HepG2 (cell line): ENCODE results near the gene ELP4. TPM values are rescaled to one million over a fixed set of nuclear protein-coding genes. Genes with fewer than 3 reads are reported as not detected.

ENCODE experiments used
- ASH2L ChIP-seq: fragments of 300-600, 200-600 bp; sonication (generic); IDR thresholded peaks from 2 replicates; pipeline ENCODE4 v1.7.0; 2017; ENCODE audit warnings: low read depth, mild to moderate bottlenecking, moderate library complexity, mixed read lengths, low read length; ENCODE audit not compliant: insufficient read length
- CBX1 ChIP-seq: IDR thresholded peaks from one replicate; pipeline ENCODE4 v1.6.1; 2016; ENCODE audit warnings: antibody characterized with exemption, low read depth
- EED ChIP-seq: sonication (generic); formaldehyde crosslinking; IDR thresholded peaks from 2 replicates; pipeline ENCODE4 v1.5.0; 2020; ENCODE audit warnings: mild to moderate bottlenecking, missing genetic modification reagents
- GABPB1 ChIP-seq: IDR thresholded peaks from 2 replicates; pipeline ENCODE4 v1.6.1; 2016; ENCODE audit warnings: mild to moderate bottlenecking, missing genetic modification reagents, moderate library complexity, missing compliant biosample characterization
- GTF3A ChIP-seq: sonication (generic); formaldehyde crosslinking; conservative IDR thresholded peaks from 2 replicates; pipeline ENCODE4 v1.4.0; 2020; ENCODE audit warnings: mild to moderate bottlenecking, missing genetic modification reagents
- HMG20A ChIP-seq: IDR thresholded peaks from 2 replicates; pipeline ENCODE4 v1.6.1; 2016; ENCODE audit warnings: borderline replicate concordance
- HNRNPLL ChIP-seq: fragments of 200-400 bp; formaldehyde crosslinking; IDR thresholded peaks from 2 replicates; pipeline ENCODE4 v1.6.1; 2017; ENCODE audit warnings: mild to moderate bottlenecking, low read depth, low read length; ENCODE audit not compliant: poor library complexity, severe bottlenecking
- HNRNPUL1 ChIP-seq: fragments of 200-400 bp; formaldehyde crosslinking; IDR thresholded peaks from 2 replicates; pipeline ENCODE4 v1.6.1; 2017; ENCODE audit warnings: low read depth, mild to moderate bottlenecking, low read length, moderate library complexity
- MTA1 ChIP-seq: sonication (generic); formaldehyde crosslinking; IDR thresholded peaks from 2 replicates; pipeline ENCODE4 v1.4.0; 2020; ENCODE audit warnings: missing genetic modification reagents, mild to moderate bottlenecking, borderline replicate concordance
- MYNN ChIP-seq: sonication (generic); formaldehyde crosslinking; IDR thresholded peaks from 2 replicates; pipeline ENCODE4 v1.4.0; 2020; ENCODE audit warnings: mild to moderate bottlenecking, low read depth, missing genetic modification reagents
- NFYC ChIP-seq: IDR thresholded peaks from 2 replicates; pipeline ENCODE4 v1.6.1; 2016; ENCODE audit warnings: missing genetic modification reagents, missing compliant biosample characterization
- POLR2A ChIP-seq, 2 experiments: IDR thresholded peaks; 2 replicates each; pipeline ENCODE4 v1.6.1; 2011; ENCODE audit warnings: low read depth in 2 of 2, low read length in 2 of 2, mild to moderate bottlenecking in 1 of 2, moderate library complexity in 1 of 2; ENCODE audit not compliant: insufficient read depth in 1 of 2
- SMARCC2 ChIP-seq: fragments of 450-650 bp; IDR thresholded peaks from 2 replicates; pipeline ENCODE4 v1.6.1; 2017; ENCODE audit warnings: antibody characterized with exemption, mild to moderate bottlenecking
- SOX13 ChIP-seq, 3 experiments: fragments of 450-650 bp in 1 of 3; sonication (generic) in 1 of 3; formaldehyde crosslinking in 1 of 3; IDR thresholded peaks in 2 of 3; conservative IDR thresholded peaks in 1 of 3; 2 replicates each; pipeline versions ENCODE4 v1.5.0 to v1.6.1; 2016 to 2020; ENCODE audit warnings: antibody characterized with exemption in 1 of 3, mild to moderate bottlenecking in 1 of 3, missing compliant biosample characterization in 1 of 3, missing genetic modification reagents in 1 of 3, moderate library complexity in 1 of 3
- TCF7L2 ChIP-seq: IDR thresholded peaks from 2 replicates; pipeline ENCODE4 v1.6.1; 2011; ENCODE audit warnings: mild to moderate bottlenecking, low read depth, low read length, moderate library complexity
- ZFP36L1 ChIP-seq: sonication (generic); formaldehyde crosslinking; IDR thresholded peaks from 2 replicates; pipeline ENCODE4 v1.8.0; 2022; ENCODE audit warnings: mild to moderate bottlenecking, missing genetic modification reagents, moderate library complexity
- ZFP41 ChIP-seq: sonication (generic); formaldehyde crosslinking; IDR thresholded peaks from 2 replicates; pipeline ENCODE4 v1.4.0; 2020; ENCODE audit warnings: mild to moderate bottlenecking, missing genetic modification reagents, borderline replicate concordance
- ZFX ChIP-seq: sonication (generic); formaldehyde crosslinking; IDR thresholded peaks from 2 replicates; pipeline ENCODE4 v1.4.0; 2020; ENCODE audit warnings: mild to moderate bottlenecking, low read depth, missing genetic modification reagents, moderate library complexity
- ZNF253 ChIP-seq: sonication (generic); formaldehyde crosslinking; IDR thresholded peaks from 2 replicates; pipeline ENCODE4 v1.8.0; 2022; ENCODE audit warnings: mild to moderate bottlenecking, missing genetic modification reagents, borderline replicate concordance
- ZNF432 ChIP-seq: sonication (generic); formaldehyde crosslinking; IDR thresholded peaks from 2 replicates; pipeline ENCODE4 v1.5.0; 2020; ENCODE audit warnings: missing genetic modification reagents, mild to moderate bottlenecking, borderline replicate concordance
- ZNF660 ChIP-seq: sonication (generic); formaldehyde crosslinking; IDR thresholded peaks from 2 replicates; pipeline ENCODE4 v1.5.1; 2020; ENCODE audit warnings: mild to moderate bottlenecking, low read depth, missing genetic modification reagents, borderline replicate concordance
- ZNF772 ChIP-seq: sonication (generic); formaldehyde crosslinking; IDR thresholded peaks from 2 replicates; pipeline ENCODE4 v1.5.0; 2020; ENCODE audit warnings: mild to moderate bottlenecking, missing genetic modification reagents
- polyA plus RNA-seq, 8 experiments: library from polyadenylated mRNA; depleted of rRNA in 3 of 8; stranded (reverse) in 7 of 8; unstranded in 1 of 8; fragments of >200 nt; fragmentation: Illumina TruSeq in 4 of 8; extraction: Trizol in 4 of 8; gene quantifications; 2 replicates each; pipeline versions ENCODE4 v1.2.1 to v1.2.3, GENCODE V29; 2011 to 2016; ENCODE audit warnings: low read depth in 4 of 8, missing spikeins in 1 of 8, mixed read lengths in 1 of 8; ENCODE audit not compliant: insufficient read depth in 1 of 8
- total RNA-seq, 5 experiments: library from RNA; depleted of rRNA; stranded (reverse); fragments of >200 nt; fragmentation: Illumina TruSeq; extraction: Trizol; gene quantifications; 2 replicates each; pipeline ENCODE4 v1.2.3, GENCODE V29; 2016; ENCODE audit warnings: low read depth in 1 of 5
- TF ChIP-seq, protein P1 (sequence below): sonication (generic); formaldehyde crosslinking; IDR thresholded peaks from 2 replicates; pipeline ENCODE4 v1.5.0; 2020; ENCODE audit warnings: missing genetic modification reagents
- TF ChIP-seq, protein P2 (sequence below): IDR thresholded peaks from 2 replicates; pipeline ENCODE4 v1.6.1; 2016; ENCODE audit warnings: mild to moderate bottlenecking, missing biosample characterization, missing genetic modification reagents
- TF ChIP-seq, protein P3 (sequence below): sonication (generic); formaldehyde crosslinking; IDR thresholded peaks from 2 replicates; pipeline ENCODE4 v1.8.1; 2023; ENCODE audit warnings: mild to moderate bottlenecking, missing genetic modification reagents, borderline replicate concordance
- TF ChIP-seq, protein P4 (sequence below): sonication (generic); formaldehyde crosslinking; IDR thresholded peaks from 2 replicates; pipeline ENCODE4 v1.5.0; 2020; ENCODE audit warnings: mild to moderate bottlenecking, missing genetic modification reagents, moderate library complexity

The ELP4 gene
- total and polyA plus RNA-seq, 2 of the 13 experiments (the other 11 are each of a cell fraction or from before 2014, with no cell fraction given) = 12.8 to 19.1 TPM

DNA sequence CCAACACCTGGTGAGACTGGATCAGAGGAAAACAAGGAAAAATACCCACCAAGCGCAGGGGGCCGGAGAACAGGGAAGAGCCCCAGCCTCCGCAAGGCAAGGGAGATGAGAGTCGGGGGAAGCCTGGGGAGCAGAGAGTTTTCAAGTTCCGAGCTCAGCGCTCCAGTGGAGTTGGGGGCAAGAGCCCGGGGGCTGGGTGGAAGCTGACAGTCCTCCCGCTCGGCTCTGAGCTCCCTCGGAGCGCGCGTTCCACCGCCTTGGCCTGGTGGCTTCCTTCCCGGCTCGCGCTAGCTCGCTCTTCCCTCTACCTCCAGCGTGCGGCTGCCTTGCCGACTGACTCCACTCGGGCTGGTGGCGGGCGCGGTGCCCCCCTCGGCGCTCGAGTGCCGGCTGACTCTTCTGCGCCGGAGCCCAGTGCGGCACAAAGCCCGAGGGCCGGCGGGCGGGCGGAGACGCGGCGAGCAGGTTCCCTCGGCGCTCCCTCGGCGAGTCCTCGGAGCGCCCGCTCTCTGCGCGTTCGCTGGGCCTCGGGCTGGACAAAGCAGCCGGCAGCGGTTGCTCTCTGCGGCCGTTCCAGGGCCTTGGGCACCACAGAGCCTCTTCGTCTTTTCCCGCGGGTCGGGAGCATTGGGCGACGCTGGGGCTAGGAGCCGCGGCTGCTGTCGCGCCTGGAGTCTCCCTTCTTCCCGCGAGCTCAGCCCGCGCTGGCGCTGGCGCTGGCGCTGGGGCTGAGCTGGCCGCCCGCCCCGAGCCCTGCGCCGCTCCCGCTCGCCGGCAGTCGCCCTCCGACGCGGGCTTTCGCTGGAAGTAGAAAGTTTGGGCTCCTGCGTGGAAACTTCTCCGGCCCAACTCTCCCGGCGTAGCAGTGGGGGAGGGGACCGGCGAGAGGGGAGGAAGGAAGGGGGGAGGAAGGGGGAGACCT, 300.6 kb downstream of the ELP4 start (continued):
- TF ChIP-seq ZFP41 (no peak), NFYC (CRISPR knock-in tag) (no peak), SOX13 (IDR thresholded peaks at IDR 0.05) (no peak), SOX13 (CRISPR knock-in tag; conservative IDR thresholded peaks at IDR 0.05 in 1 of 2, IDR thresholded peaks at IDR 0.05 in 1 of 2) (0 out of 4 replicates have a peak, but pooled peaks of 1 of the 2 experiments have one; percentile 12), GABPB1 (CRISPR knock-in tag) (peak; percentile 28; the same call in 1 of the 2 replicates), ZNF253 (CRISPR knock-in tag) (no peak), MTA1 (CRISPR knock-in tag) (peak; percentile 35; the same call in 1 of the 2 replicates), HNRNPUL1 (no peak), HMG20A (CRISPR knock-in tag) (no peak), MYNN (CRISPR knock-in tag) (0 out of 2 replicates have a peak, but pooled peaks have one; percentile 40), ZFX (CRISPR knock-in tag) (peak; percentile 24; the same call in 1 of the 2 replicates), ZNF660 (CRISPR knock-in tag) (no peak), POLR2A (IDR thresholded peaks at IDR 0.05; ENCODE audit: insufficient read depth in 1 of 2, low read depth in 2 of 2, low read length in 2 of 2) (no peak), TCF7L2 (no peak), EED (CRISPR knock-in tag) (peak; percentile 69; the same call in 1 of the 2 replicates), ASH2L (peak; percentile 24), CBX1 (no peak), ZNF432 (CRISPR knock-in tag) (no peak), ZFP36L1 (CRISPR knock-in tag) (no peak), ZNF772 (CRISPR knock-in tag) (no peak), HNRNPLL (peak; percentile 52), GTF3A (no peak), SMARCC2 (no peak)
- TF ChIP-seq, protein P1, sequence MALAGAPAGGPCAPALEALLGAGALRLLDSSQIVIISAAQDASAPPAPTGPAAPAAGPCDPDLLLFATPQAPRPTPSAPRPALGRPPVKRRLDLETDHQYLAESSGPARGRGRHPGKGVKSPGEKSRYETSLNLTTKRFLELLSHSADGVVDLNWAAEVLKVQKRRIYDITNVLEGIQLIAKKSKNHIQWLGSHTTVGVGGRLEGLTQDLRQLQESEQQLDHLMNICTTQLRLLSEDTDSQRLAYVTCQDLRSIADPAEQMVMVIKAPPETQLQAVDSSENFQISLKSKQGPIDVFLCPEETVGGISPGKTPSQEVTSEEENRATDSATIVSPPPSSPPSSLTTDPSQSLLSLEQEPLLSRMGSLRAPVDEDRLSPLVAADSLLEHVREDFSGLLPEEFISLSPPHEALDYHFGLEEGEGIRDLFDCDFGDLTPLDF = no peak
- TF ChIP-seq, protein P2, sequence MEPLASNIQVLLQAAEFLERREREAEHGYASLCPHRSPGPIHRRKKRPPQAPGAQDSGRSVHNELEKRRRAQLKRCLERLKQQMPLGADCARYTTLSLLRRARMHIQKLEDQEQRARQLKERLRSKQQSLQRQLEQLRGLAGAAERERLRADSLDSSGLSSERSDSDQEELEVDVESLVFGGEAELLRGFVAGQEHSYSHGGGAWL (CRISPR knock-in tag) = no peak
- TF ChIP-seq, protein P3, sequence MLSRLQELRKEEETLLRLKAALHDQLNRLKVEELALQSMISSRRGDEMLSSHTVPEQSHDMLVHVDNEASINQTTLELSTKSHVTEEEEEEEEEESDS (CRISPR knock-in tag) = no peak
- TF ChIP-seq, protein P4, sequence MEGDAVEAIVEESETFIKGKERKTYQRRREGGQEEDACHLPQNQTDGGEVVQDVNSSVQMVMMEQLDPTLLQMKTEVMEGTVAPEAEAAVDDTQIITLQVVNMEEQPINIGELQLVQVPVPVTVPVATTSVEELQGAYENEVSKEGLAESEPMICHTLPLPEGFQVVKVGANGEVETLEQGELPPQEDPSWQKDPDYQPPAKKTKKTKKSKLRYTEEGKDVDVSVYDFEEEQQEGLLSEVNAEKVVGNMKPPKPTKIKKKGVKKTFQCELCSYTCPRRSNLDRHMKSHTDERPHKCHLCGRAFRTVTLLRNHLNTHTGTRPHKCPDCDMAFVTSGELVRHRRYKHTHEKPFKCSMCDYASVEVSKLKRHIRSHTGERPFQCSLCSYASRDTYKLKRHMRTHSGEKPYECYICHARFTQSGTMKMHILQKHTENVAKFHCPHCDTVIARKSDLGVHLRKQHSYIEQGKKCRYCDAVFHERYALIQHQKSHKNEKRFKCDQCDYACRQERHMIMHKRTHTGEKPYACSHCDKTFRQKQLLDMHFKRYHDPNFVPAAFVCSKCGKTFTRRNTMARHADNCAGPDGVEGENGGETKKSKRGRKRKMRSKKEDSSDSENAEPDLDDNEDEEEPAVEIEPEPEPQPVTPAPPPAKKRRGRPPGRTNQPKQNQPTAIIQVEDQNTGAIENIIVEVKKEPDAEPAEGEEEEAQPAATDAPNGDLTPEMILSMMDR (CRISPR knock-in tag) = no peak
